Trophoblast cell (in vitro differentiated cells and primary cell): ENCODE measurements around the gene WSB1. TPM values are rescaled to one million over a fixed set of nuclear protein-coding genes. Genes with fewer than 3 reads are reported as not detected.

Source experiments
- DNase-seq, 2 donors: peaks; one replicate each; pipeline ENCODE4 v3.0.0-alpha.2; 2016
- H2AFZ ChIP-seq: 2 replicates; pipeline ENCODE4 v1.6.1; 2013; ENCODE audit warnings: low read length, moderate library complexity, mild to moderate bottlenecking; ENCODE audit not compliant: insufficient read depth, poor library complexity
- H2AK5ac ChIP-seq: 2 replicates; pipeline ENCODE4 v1.6.1; 2013; ENCODE audit warnings: mild to moderate bottlenecking, low read length
- H2BK120ac ChIP-seq: 2 replicates; pipeline ENCODE4 v1.6.1; 2013; ENCODE audit warnings: low read length, mild to moderate bottlenecking, moderate library complexity; ENCODE audit not compliant: insufficient read depth, poor library complexity
- H2BK12ac ChIP-seq: 2 replicates; pipeline ENCODE4 v1.6.1; 2013; ENCODE audit warnings: mild to moderate bottlenecking, low read length, moderate library complexity
- H2BK5ac ChIP-seq: 2 replicates; pipeline ENCODE4 v1.6.1; 2013; ENCODE audit warnings: low read length, low read depth, moderate library complexity, mild to moderate bottlenecking; ENCODE audit not compliant: poor library complexity
- H3K14ac ChIP-seq: 2 replicates; pipeline ENCODE4 v1.6.1; 2013; ENCODE audit warnings: mild to moderate bottlenecking, low read length
- H3K18ac ChIP-seq: 2 replicates; pipeline ENCODE4 v1.6.1; 2013; ENCODE audit warnings: mild to moderate bottlenecking, low read length
- H3K23ac ChIP-seq: 2 replicates; pipeline ENCODE4 v1.6.1; 2013; ENCODE audit warnings: low read length
- H3K27ac ChIP-seq: 2 replicates; pipeline ENCODE4 v1.5.1; 2013; ENCODE audit warnings: low read depth, mild to moderate bottlenecking, inconsistent platforms, low read length, moderate library complexity
- H3K27me3 ChIP-seq: 2 replicates; pipeline ENCODE4 v1.6.1; 2013; ENCODE audit warnings: inconsistent platforms, mild to moderate bottlenecking, low read length, moderate library complexity; ENCODE audit not compliant: insufficient read depth
- H3K36me3 ChIP-seq, 2 experiments: 1 replicate in 1 of 2; 2 replicates in 1 of 2; pipeline ENCODE4 v1.6.1; 2013; ENCODE audit warnings: low read length in 2 of 2, mild to moderate bottlenecking in 2 of 2, moderate library complexity in 1 of 2; ENCODE audit not compliant: insufficient read depth in 2 of 2, control insufficient read depth in 1 of 2
- H3K4ac ChIP-seq: 2 replicates; pipeline ENCODE4 v1.6.1; 2013; ENCODE audit warnings: low read depth, mild to moderate bottlenecking, low read length, moderate library complexity
- H3K4me1 ChIP-seq, 2 experiments: 1 replicate in 1 of 2; 2 replicates in 1 of 2; pipeline ENCODE4 v1.6.1; 2013; ENCODE audit warnings: low read length in 2 of 2, mild to moderate bottlenecking in 2 of 2, moderate library complexity in 1 of 2; ENCODE audit not compliant: insufficient read depth in 2 of 2, control insufficient read depth in 1 of 2
- H3K4me2 ChIP-seq: 2 replicates; pipeline ENCODE4 v1.6.1; 2013; ENCODE audit warnings: inconsistent platforms, mild to moderate bottlenecking, low read length, moderate library complexity
- H3K4me3 ChIP-seq: 2 replicates; pipeline ENCODE4 v1.5.1; 2013; ENCODE audit warnings: mild to moderate bottlenecking, low read depth, low read length, inconsistent platforms
- H3K79me1 ChIP-seq: one replicate; pipeline ENCODE4 v1.6.1; 2013; ENCODE audit warnings: low read length
- H3K79me2 ChIP-seq: 2 replicates; pipeline ENCODE4 v1.6.1; 2013; ENCODE audit warnings: low read length, mild to moderate bottlenecking; ENCODE audit not compliant: control insufficient read depth, insufficient read depth, poor library complexity
- H3K9ac ChIP-seq: 2 replicates; pipeline ENCODE4 v1.6.1; 2013; ENCODE audit warnings: mild to moderate bottlenecking, low read length
- H3K9me3 ChIP-seq: 2 replicates; pipeline ENCODE4 v1.6.1; 2013; ENCODE audit warnings: low read depth, mild to moderate bottlenecking, control low read depth, inconsistent platforms, low read length; ENCODE audit not compliant: insufficient read depth
- H4K12ac ChIP-seq: 2 replicates; pipeline ENCODE4 v1.6.1; 2013; ENCODE audit warnings: low read depth, mild to moderate bottlenecking, low read length, moderate library complexity
- H4K8ac ChIP-seq: 2 replicates; pipeline ENCODE4 v1.6.1; 2013; ENCODE audit warnings: low read depth, mild to moderate bottlenecking, low read length, moderate library complexity
- H4K91ac ChIP-seq: one replicate; pipeline ENCODE4 v1.6.1; 2013; ENCODE audit warnings: low read depth, mild to moderate bottlenecking, low read length, moderate library complexity
- WGBS: extraction: QIAGEN DNeasy Blood & Tissue Kit; methylation state at CpG from one replicate; pipeline ENCODE4 v1.1.7; 2013; ENCODE audit warnings: missing lambda C conversion rate; ENCODE audit not compliant: insufficient read length, insufficient coverage; ENCODE audit errors: extremely low coverage; 5-methylcytosine and 5-hydroxymethylcytosine counted together
- polyA plus RNA-seq: library from polyadenylated mRNA; stranded (reverse); fragments of 200-250 nt; gene quantifications from 2 replicates; pipeline ENCODE4 v1.2.3, GENCODE V29; 2013

Gene WSB1
- 193 and 206 TPM in 2 replicates for polyA plus RNA-seq

DNA sequence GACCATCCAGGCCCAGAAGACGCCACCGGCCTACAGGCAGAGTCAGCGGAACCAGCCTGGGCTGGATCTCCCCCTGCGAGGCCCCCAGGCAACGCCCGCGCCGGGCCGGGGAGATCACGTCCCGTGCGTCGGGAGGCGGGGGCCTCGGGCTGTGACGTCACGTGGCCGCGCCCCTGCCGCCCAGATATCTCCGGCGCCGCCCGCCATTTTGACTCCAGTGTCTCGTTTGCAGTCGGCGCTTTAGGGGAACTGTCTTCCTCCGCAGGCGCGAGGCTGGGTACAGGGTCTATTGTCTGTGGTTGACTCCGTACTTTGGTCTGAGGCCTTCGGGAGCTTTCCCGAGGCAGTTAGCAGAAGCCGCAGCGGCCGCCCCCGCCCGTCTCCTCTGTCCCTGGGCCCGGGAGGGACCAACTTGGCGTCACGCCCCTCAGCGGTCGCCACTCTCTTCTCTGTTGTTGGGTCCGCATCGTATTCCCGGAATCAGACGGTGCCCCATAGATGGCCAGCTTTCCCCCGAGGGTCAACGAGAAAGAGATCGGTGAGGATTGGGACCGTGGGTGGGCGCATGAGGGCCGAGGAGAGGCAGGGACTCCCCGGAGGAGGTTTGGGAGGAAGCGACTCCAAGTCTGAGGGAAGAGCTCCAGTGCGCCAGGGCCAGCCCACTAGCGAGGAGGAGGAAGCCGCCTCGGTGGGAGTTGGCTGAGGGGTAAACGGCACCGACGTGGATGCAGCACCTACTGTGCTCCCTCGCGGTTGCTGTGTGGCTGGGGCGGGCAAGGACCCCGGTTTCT lies at the start of gene WSB1:
TSS of gene WSB1 (plus strand) at position 217 of the 791 bp plus-strand sequence. CDS start at position 499, 282 bp downstream.
- Histone ChIP-seq H3K4me2 (peak within 1 kb of the TSS; percentile 54), H3K36me3 (peaks cover 7 to 8% of the 10 kb centered on the region in 2 experiments), H3K27me3 (no peaks in the 10 kb centered on the region), H3K4me3 (peak within 1 kb of the TSS; percentile 86), H4K91ac (peak within 1 kb of the TSS; percentile 94), H2AK5ac (peak within 1 kb of the TSS; percentile 86), H3K27ac (peak within 1 kb of the TSS; percentile 79), H2AFZ (peak within 1 kb of the TSS; percentile 87), H3K79me2 (peaks cover 25% of the 10 kb centered on the region), H3K9ac (peak within 1 kb of the TSS; percentile 96), H3K4ac (peak within 1 kb of the TSS; percentile 94), H4K12ac (peak within 1 kb of the TSS; percentile 63), H3K23ac (no peak within 1 kb of the TSS), H3K18ac (peak within 1 kb of the TSS; percentile 89), H2BK5ac (peak within 1 kb of the TSS; percentile 52), H3K9me3 (no peaks in the 10 kb centered on the region), H3K79me1 (peaks cover 12% of the 10 kb centered on the region), H4K8ac (peak within 1 kb of the TSS; percentile 83), H2BK12ac (peak within 1 kb of the TSS; percentile 52), H3K4me1 (peaks cover 10 to 12% of the 10 kb centered on the region in 2 experiments), H3K14ac (peak within 1 kb of the TSS; percentile 92), H2BK120ac (peak within 1 kb of the TSS; percentile 67)
- DNase-seq: peak; percentile 93 to 97
- WGBS: no CpG with 5 or more reads among the region's 66 CpGs

DNA sequence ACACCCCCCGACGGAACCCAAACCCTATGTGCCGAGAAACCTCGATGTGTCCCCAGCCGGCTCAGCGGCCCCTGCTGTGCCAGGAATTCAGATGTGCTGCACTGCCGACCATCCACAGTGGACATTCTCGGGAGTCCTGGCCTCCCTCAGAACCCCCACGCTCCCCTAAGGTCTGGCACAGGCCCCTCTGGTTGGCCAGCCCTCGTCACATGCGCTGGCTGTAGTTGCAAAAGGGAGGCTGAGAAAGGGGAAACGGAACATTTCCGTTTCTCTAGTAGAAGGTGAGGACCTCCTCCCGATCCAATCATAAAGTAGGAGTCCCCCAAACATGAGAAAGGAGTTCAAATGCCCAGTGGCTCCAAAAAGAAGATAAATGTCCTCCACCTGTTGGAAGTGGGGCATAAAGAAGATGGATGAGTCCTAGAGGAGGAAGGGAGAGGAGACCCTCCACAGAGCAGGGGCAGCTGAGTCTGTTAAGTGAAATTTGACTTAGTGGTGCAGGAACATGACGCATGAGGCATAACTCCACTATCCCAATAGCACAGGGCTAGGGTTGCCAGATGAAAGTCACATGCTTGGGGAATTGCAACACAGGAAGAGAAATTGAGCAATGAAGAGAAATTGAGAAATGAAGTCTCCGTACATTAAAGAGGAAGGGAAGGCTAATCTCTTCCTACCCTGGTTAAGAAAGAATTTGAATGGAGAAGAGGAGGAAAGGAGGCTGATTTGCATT lies 49.3 kb upstream of the WSB1 start:
- Histone ChIP-seq H3K27ac (no peak overlapping the region), H4K12ac (no peak overlapping the region), H3K79me2 (peaks cover 8% of the 10 kb centered on the region), H2BK5ac (no peak overlapping the region), H3K79me1 (peaks cover 25% of the 10 kb centered on the region), H4K91ac (peak overlapping the region; percentile 74), H2BK120ac (peak overlapping the region; percentile 21), H3K9ac (no peak overlapping the region), H3K36me3 (no peaks in the 10 kb centered on the region), H3K18ac (no peak overlapping the region), H3K4me1 (peaks cover 29 to 31% of the 10 kb centered on the region in 2 experiments), H3K23ac (no peak overlapping the region), H2BK12ac (peak overlapping the region; percentile 30), H4K8ac (no peak overlapping the region), H3K27me3 (no peaks in the 10 kb centered on the region), H2AFZ (no peak overlapping the region), H3K4ac (no peak overlapping the region), H3K14ac (peak overlapping the region; percentile 11), H3K4me3 (no peak overlapping the region), H3K9me3 (peaks cover 2% of the 10 kb centered on the region), H3K4me2 (no peak overlapping the region), H2AK5ac (no peak overlapping the region)
- WGBS: no CpG with 5 or more reads among the region's 16 CpGs
- peak; percentile 79 to 100 for DNase-seq

DNA sequence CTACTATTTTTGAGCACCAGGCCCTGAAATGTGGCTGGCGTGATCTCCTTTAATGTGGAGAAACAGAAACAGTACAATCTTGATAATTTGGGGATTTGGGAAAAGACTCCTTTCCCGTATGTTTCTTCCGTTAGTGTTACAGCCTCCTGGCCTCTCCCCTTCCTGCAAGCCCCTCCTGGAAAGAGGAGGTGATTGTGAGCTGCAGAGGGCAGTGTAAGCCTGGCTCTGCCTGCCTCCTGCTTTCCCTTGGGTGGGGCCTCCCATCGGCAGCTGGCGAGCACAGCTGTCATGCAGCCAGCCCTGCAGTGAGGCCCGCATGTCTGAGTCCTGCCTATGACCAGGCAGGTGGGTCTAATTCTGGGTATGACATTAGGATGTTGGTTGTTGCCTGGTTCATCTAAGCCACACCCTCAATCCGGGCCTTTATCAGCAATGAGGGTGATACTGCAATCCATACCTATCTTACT lies 48.7 kb upstream of the WSB1 start:
- H3K79me2 ChIP-seq: peaks cover 8% of the 10 kb centered on the region

GRCh38 chr17:27246537-27246936 lies 47.4 kb upstream of the WSB1 start:
- no peaks in the 10 kb centered on the region for H3K27me3 ChIP-seq
- no peak overlapping the region for H4K8ac ChIP-seq
- no peak overlapping the region for H3K4me3 ChIP-seq
- H3K23ac ChIP-seq: no peak overlapping the region
- H2BK5ac ChIP-seq: no peak overlapping the region
- H4K12ac ChIP-seq: no peak overlapping the region
- H3K27ac ChIP-seq: no peak overlapping the region
- H3K18ac ChIP-seq: no peak overlapping the region
- peaks cover 2% of the 10 kb centered on the region for H3K9me3 ChIP-seq
- no peaks in the 10 kb centered on the region for H3K79me2 ChIP-seq
- H3K79me1 ChIP-seq: peaks cover 11% of the 10 kb centered on the region
- H2AK5ac ChIP-seq: no peak overlapping the region
- no peak overlapping the region for H2BK12ac ChIP-seq
- H4K91ac ChIP-seq: no peak overlapping the region
- no peak overlapping the region for H3K14ac ChIP-seq
- no peak overlapping the region for H3K9ac ChIP-seq
- peaks cover 13 to 14% of the 10 kb centered on the region in 2 experiments for H3K4me1 ChIP-seq
- DNase-seq: no peak
- H3K4me2 ChIP-seq: no peak overlapping the region
- H2BK120ac ChIP-seq: no peak overlapping the region
- H3K36me3 ChIP-seq: no peaks in the 10 kb centered on the region
- H2AFZ ChIP-seq: no peak overlapping the region
- no peak overlapping the region for H3K4ac ChIP-seq

More for the DNA sequence above, 48.7 kb upstream of the WSB1 start:
- Histone ChIP-seq H3K9ac (no peak overlapping the region), H3K4me2 (no peak overlapping the region), H3K79me1 (peaks cover 22% of the 10 kb centered on the region), H2BK120ac (no peak overlapping the region), H3K9me3 (peaks cover 2% of the 10 kb centered on the region), H4K12ac (no peak overlapping the region), H3K27ac (peak overlapping the region; percentile 27), H4K91ac (no peak overlapping the region), H3K14ac (no peak overlapping the region), H3K36me3 (no peaks in the 10 kb centered on the region), H2BK5ac (no peak overlapping the region), H3K23ac (no peak overlapping the region), H2AK5ac (no peak overlapping the region), H3K18ac (no peak overlapping the region), H4K8ac (no peak overlapping the region), H3K4ac (no peak overlapping the region), H2BK12ac (no peak overlapping the region), H2AFZ (no peak overlapping the region), H3K4me1 (peaks cover 26% of the 10 kb centered on the region in 2 experiments), H3K27me3 (no peaks in the 10 kb centered on the region), H3K4me3 (no peak overlapping the region)
- peak; percentile 98 for DNase-seq
- no CpG with 5 or more reads among the region's 7 CpGs for WGBS
